ENCODE data around the gene ABLIM3. TPM values are rescaled to one million over a fixed set of nuclear protein-coding genes. Genes with fewer than 3 reads are reported as not detected.

ABLIM3 gene
- total and polyA plus RNA-seq, 7 donors = 18.7 to 54.5 (median 35.0) TPM

DNA sequence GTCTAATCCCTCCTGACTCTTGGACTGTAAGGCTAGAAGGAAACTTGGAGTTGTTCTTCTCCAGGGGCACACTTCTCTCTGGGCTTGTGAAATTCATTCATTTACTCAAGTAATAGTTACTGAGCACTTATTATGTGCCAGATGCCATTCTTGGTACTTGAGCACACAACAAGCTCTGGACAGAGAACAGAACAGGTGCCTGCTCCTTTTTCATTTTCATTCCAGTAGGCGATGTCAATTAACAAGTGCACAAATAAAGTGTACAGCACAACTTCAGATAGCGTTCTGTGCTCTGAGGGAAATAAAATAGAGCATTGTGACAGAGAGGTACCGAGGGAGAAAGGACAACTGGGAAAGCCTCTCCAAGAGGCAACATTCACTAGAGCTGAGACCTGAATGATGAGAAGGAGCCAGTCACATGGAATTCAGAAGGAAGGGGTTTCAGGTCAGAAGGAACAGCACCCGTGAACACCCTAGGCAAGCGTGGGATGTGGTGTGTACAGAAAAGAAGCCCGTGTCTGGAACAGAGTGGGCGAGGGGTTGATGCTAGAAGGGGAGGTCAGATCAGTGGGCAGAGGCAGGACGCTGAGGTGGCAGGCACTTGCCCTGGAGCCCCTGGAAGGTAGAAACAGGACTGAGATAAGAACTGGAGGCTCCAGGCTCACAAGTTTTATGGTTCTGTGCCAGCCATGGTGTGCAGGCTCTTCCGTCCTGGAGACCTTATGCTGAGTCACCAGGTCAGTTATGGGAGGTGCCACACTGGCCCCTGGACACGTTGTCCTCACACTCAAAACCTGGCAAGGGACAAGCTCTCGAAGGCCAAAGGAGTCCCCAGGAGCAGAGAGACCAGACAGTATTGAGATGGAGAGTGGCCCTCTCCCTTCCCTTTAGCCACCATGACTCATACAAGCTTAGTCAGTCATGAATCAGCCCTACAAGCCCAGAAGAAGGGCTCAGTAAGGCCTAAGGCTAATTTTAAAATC, 7.2 kb upstream of the ABLIM3 start:
- no peaks in the 10 kb centered on the region for H3K27me3 ChIP-seq (ENCODE audit: insufficient read depth in 3 of 3, low read length in 2 of 3)

DNA sequence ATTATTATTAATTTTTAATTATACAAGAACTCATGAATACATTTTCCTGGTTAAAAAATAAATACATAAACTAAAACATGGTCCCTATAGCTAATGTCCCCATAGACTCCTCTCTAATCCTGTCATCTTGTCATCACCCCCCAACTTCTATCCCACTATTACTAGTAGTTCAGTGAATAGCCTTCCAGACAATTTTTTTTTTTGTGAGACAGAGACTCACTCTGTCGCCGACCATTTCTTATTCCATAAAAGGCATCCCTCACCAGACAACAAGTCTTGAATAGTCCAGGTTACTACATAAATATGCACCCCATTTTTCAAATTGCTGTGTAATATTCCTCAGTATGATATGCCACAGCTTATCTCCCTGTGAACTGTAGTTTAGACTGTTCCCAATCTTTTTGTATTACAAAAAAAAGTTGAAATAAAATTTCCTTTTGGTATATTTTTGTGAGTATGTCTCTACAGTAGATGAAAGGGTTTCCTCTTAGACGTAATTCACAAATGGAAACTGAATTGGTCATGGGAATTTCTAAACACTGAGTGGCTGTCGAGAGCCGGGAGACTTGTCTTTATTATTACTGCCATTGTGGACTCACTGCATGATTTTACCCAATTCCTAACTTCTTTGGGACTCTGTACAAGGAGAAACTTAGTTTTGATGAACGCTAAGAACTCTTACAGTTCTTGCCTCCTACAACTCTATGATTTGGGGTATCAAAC, 6.4 kb upstream of the ABLIM3 start:
- WGBS, 3 donors = 76% methylated on average over 6 of the region's 6 CpGs
- peaks cover 25% of the 10 kb centered on the region for H3K4me1 ChIP-seq
- DNase-seq (no peak), ATAC-seq (peak in 2 of 4 donors; percentile 10 to 11)
- no peaks in the 10 kb centered on the region for H3K9me3 ChIP-seq
- no peak overlapping the region for H3K4me3 ChIP-seq
- H3K36me3 ChIP-seq (ENCODE audit: insufficient read depth in 1 of 2, low read depth in 1 of 2) = no peaks in the 10 kb centered on the region
- H3K27me3 ChIP-seq (ENCODE audit: insufficient read depth in 3 of 3, low read length in 2 of 3) = no peaks in the 10 kb centered on the region
- H3K27ac ChIP-seq = peak overlapping the region; percentile 74
- intact Hi-C loops (cut with DNase I) = no loop called here
- TF ChIP-seq CTCF (IDR thresholded peaks at IDR 0.05) = no peak

More for the DNA sequence above, 7.2 kb upstream of the ABLIM3 start:
- intact Hi-C loops (cut with DNase I) = no loop called here
- DNase-seq (peak; percentile 76 to 86), ATAC-seq (peak; percentile 88 to 96 (median 94))
- TF ChIP-seq CTCF (IDR thresholded peaks at IDR 0.05) = no peak
- Histone ChIP-seq H3K4me1 (peaks cover 25% of the 10 kb centered on the region), H3K9me3 (no peaks in the 10 kb centered on the region), H3K36me3 (ENCODE audit: insufficient read depth in 1 of 2, low read depth in 1 of 2) (no peaks in the 10 kb centered on the region), H3K4me3 (no peak overlapping the region), H3K27ac (peak overlapping the region; percentile 74)
- WGBS, 3 donors = 48 to 62% (median 51%) methylated on average over 11 of the region's 11 CpGs

DNA sequence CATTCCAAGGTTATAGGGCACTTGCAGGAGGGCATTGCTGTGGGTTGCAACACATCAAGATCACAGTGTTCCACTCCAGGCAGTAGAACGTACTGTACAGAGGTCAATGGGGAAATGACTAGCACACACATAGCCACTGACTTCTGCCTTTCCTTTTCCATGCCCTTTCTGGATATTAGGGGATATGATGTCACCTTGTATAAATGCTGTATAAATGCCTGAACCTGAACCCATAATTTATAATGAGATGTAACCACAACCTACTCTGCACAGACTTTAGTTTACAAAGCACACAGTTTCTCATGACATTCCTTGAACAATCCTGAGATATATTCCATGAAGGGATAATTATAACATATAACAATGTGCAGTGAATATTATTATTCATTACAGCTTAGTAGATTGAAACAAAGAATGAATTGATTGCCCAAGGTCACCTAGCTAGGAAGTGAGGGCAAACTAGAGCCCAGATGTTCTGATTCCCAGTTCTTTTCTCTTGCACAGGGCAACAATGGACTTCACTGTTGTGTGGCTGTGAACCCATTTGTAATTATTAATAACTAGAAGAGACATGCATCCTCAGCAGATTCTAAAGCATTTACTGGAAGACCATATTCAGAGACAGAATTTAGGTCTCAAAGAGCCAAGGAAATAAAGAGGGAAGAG, 5.6 kb upstream of the ABLIM3 start:
- 53 to 74% (median 68%) methylated on average over 1 of the region's 1 CpG for WGBS, 3 donors
- Histone ChIP-seq H3K4me1 (peaks cover 25% of the 10 kb centered on the region), H3K36me3 (ENCODE audit: insufficient read depth in 1 of 2, low read depth in 1 of 2) (no peaks in the 10 kb centered on the region), H3K9me3 (no peaks in the 10 kb centered on the region), H3K27ac (no peak overlapping the region), H3K4me3 (no peak overlapping the region), H3K27me3 (ENCODE audit: insufficient read depth in 3 of 3, low read length in 2 of 3) (no peaks in the 10 kb centered on the region)
- ATAC-seq (peak in 3 of 4 donors; percentile 53 to 67 (median 58)), DNase-seq (no peak)
- no peak for TF ChIP-seq CTCF (IDR thresholded peaks at IDR 0.05)
- intact Hi-C loops (cut with DNase I) = no loop called here

DNA sequence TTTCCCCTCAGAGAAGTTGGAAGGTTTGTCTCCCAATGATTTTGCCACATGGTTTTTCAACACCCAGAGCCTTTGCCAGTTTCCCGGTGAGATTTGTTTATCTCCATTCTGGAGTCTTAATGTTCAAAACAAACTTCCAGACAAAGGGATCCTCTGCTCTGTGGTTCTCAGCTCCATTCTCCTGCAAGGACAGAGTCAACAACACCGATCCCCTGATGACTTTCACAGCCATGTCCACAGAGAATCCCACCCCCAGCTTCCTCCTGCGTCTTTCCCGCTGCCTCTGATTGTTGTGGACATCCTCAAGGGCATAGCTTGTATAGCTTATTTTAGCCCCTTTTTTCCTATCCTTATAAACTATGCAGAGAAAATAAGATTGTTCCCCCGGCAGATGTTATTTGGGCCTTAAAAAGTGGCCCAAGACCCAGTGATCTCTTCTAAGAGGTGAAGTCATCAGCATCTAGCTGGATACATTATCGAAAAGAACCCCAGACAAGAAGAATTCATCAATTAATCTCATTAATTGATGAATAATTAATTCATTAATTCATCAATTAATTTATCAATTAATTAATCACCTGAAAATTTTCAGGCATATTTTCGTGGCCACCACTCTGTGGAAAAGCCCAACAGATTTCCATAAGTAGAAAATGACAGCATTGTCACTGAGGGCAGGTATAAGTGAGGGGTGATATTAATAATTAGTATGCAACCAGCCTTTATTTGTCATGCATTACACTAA, 2.9 kb upstream of the ABLIM3 start:
- H3K9me3 ChIP-seq = no peaks in the 10 kb centered on the region
- ATAC-seq (no peak), DNase-seq (no peak)
- no peaks in the 10 kb centered on the region for H3K27me3 ChIP-seq (ENCODE audit: insufficient read depth in 3 of 3, low read length in 2 of 3)
- H3K4me3 ChIP-seq = no peak overlapping the region
- TF ChIP-seq CTCF (IDR thresholded peaks at IDR 0.05) = no peak
- no peaks in the 10 kb centered on the region for H3K36me3 ChIP-seq (ENCODE audit: insufficient read depth in 1 of 2, low read depth in 1 of 2)
- H3K4me1 ChIP-seq = peaks cover 40% of the 10 kb centered on the region
- H3K27ac ChIP-seq = peak overlapping the region; percentile 11
- WGBS, 3 donors = 57 to 61% (median 60%) methylated on average over 7 of the region's 7 CpGs
- intact Hi-C loops (cut with DNase I) = no loop called here
